K562 (cell line): ENCODE data around the gene GINS1.

Source experiments
- NFE2L1 ChIP-seq: fragments of 450-650 bp; IDR thresholded peaks from 2 replicates; pipeline ENCODE4 v1.6.1; 2016; ENCODE audit warnings: missing genetic modification characterization, low read depth, mild to moderate bottlenecking, missing compliant biosample characterization, moderate library complexity, borderline replicate concordance
- RAD51 ChIP-seq: fragments of 450-650 bp; IDR thresholded peaks from 2 replicates; pipeline ENCODE4 v1.7.1; 2016; ENCODE audit warnings: low read depth, mild to moderate bottlenecking, borderline replicate concordance
- RBM22 ChIP-seq: fragments of 200-400 bp; formaldehyde crosslinking; IDR thresholded peaks from 2 replicates; pipeline ENCODE4 v1.6.1; 2018; ENCODE audit warnings: low read length, low read depth; ENCODE audit not compliant: poor library complexity, severe bottlenecking
- ZNF232 ChIP-seq: sonication (generic); formaldehyde crosslinking; IDR thresholded peaks from 2 replicates; pipeline ENCODE4 v1.8.0; 2022; ENCODE audit warnings: mild to moderate bottlenecking, missing genetic modification reagents
- TF ChIP-seq, protein P1 (sequence below): sonication (generic); formaldehyde crosslinking; IDR thresholded peaks from 2 replicates; pipeline ENCODE4 v1.8.1; 2023; ENCODE audit warnings: mild to moderate bottlenecking, missing genetic modification reagents
- TF ChIP-seq, protein P2 (sequence below), 2 experiments: IDR thresholded peaks; 2 replicates each; pipeline ENCODE4 v1.6.1; 2012; ENCODE audit warnings: improper control_type of control experiment in 2 of 2, low read depth in 2 of 2, low read length in 2 of 2, borderline replicate concordance in 1 of 2
- TF ChIP-seq, protein P3 (sequence below), 3 experiments: IDR thresholded peaks in 2 of 3; conservative IDR thresholded peaks in 1 of 3; 2 replicates each; pipeline ENCODE4 v1.5.1; 2011 to 2012; ENCODE audit warnings: low read length in 3 of 3, mild to moderate bottlenecking in 3 of 3, control low read depth in 2 of 3, improper control_type of control experiment in 1 of 3, inconsistent platforms in 1 of 3, low read depth in 1 of 3, mixed read lengths in 1 of 3, moderate library complexity in 1 of 3; ENCODE audit not compliant: insufficient read depth in 2 of 3
- TF ChIP-seq, protein P4 (sequence below), 2 experiments: fragments of 200-800 bp in 1 of 2; sonication (Bioruptor generic) in 1 of 2; sonication (generic) in 1 of 2; formaldehyde crosslinking in 1 of 2; IDR thresholded peaks in 1 of 2; conservative IDR thresholded peaks in 1 of 2; 2 replicates each; pipeline versions ENCODE4 v1.5.0 to v1.6.1; 2016 to 2020; ENCODE audit warnings: missing compliant biosample characterization in 1 of 2, missing genetic modification characterization in 1 of 2, missing genetic modification reagents in 1 of 2

DNA sequence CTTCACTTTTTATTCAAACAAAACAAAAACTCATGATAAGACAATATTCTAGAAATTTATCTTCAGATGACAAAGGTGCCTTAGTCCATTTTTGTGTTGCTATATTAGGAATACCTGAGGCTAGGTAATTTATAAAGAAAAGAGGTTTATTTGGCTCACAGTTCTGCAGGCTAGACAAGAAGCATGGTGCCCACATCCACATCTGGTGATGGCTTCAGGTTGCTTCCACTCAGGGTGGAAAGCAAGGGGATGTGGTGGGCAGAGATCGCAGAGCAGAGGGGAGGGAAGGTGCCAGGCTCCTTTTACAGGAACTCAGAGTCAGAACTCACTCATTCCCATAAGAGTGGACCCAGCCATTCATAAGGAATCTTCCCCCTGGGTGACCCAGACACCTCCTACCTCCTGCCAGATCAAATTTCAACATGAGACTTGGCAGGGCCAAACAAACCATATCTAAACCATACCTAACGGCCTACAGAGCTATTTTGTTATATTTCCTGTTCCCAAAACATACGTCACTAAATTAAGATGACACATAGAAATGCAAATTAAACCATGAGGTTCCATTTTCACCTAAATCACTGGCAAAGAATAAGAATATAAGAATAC lies 43.2 kb upstream of the GINS1 start:
- no peak for TF ChIP-seq RBM22
- TF ChIP-seq, protein P1, sequence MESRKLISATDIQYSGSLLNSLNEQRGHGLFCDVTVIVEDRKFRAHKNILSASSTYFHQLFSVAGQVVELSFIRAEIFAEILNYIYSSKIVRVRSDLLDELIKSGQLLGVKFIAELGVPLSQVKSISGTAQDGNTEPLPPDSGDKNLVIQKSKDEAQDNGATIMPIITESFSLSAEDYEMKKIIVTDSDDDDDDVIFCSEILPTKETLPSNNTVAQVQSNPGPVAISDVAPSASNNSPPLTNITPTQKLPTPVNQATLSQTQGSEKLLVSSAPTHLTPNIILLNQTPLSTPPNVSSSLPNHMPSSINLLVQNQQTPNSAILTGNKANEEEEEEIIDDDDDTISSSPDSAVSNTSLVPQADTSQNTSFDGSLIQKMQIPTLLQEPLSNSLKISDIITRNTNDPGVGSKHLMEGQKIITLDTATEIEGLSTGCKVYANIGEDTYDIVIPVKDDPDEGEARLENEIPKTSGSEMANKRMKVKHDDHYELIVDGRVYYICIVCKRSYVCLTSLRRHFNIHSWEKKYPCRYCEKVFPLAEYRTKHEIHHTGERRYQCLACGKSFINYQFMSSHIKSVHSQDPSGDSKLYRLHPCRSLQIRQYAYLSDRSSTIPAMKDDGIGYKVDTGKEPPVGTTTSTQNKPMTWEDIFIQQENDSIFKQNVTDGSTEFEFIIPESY = no peak
- no peak for TF ChIP-seq ZNF232 (CRISPR knock-in tag)
- TF ChIP-seq, protein P2, sequence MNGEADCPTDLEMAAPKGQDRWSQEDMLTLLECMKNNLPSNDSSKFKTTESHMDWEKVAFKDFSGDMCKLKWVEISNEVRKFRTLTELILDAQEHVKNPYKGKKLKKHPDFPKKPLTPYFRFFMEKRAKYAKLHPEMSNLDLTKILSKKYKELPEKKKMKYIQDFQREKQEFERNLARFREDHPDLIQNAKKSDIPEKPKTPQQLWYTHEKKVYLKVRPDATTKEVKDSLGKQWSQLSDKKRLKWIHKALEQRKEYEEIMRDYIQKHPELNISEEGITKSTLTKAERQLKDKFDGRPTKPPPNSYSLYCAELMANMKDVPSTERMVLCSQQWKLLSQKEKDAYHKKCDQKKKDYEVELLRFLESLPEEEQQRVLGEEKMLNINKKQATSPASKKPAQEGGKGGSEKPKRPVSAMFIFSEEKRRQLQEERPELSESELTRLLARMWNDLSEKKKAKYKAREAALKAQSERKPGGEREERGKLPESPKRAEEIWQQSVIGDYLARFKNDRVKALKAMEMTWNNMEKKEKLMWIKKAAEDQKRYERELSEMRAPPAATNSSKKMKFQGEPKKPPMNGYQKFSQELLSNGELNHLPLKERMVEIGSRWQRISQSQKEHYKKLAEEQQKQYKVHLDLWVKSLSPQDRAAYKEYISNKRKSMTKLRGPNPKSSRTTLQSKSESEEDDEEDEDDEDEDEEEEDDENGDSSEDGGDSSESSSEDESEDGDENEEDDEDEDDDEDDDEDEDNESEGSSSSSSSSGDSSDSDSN (IDR thresholded peaks at IDR 0.05; ENCODE audit: borderline replicate concordance in 1 of 2, low read depth in 2 of 2, low read length in 2 of 2) = no peak
- TF ChIP-seq, protein P3, sequence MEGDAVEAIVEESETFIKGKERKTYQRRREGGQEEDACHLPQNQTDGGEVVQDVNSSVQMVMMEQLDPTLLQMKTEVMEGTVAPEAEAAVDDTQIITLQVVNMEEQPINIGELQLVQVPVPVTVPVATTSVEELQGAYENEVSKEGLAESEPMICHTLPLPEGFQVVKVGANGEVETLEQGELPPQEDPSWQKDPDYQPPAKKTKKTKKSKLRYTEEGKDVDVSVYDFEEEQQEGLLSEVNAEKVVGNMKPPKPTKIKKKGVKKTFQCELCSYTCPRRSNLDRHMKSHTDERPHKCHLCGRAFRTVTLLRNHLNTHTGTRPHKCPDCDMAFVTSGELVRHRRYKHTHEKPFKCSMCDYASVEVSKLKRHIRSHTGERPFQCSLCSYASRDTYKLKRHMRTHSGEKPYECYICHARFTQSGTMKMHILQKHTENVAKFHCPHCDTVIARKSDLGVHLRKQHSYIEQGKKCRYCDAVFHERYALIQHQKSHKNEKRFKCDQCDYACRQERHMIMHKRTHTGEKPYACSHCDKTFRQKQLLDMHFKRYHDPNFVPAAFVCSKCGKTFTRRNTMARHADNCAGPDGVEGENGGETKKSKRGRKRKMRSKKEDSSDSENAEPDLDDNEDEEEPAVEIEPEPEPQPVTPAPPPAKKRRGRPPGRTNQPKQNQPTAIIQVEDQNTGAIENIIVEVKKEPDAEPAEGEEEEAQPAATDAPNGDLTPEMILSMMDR (IDR thresholded peaks at IDR 0.05 in 2 of 3, conservative IDR thresholded peaks at IDR 0.05 in 1 of 3; ENCODE audit: insufficient read depth in 2 of 3, low read depth in 1 of 3, low read length in 3 of 3) = no peak
- TF ChIP-seq, protein P4, sequence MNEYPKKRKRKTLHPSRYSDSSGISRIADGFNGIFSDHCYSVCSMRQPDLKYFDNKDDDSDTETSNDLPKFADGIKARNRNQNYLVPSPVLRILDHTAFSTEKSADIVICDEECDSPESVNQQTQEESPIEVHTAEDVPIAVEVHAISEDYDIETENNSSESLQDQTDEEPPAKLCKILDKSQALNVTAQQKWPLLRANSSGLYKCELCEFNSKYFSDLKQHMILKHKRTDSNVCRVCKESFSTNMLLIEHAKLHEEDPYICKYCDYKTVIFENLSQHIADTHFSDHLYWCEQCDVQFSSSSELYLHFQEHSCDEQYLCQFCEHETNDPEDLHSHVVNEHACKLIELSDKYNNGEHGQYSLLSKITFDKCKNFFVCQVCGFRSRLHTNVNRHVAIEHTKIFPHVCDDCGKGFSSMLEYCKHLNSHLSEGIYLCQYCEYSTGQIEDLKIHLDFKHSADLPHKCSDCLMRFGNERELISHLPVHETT (CRISPR knock-in tag; conservative IDR thresholded peaks at IDR 0.05 in 1 of 2, IDR thresholded peaks at IDR 0.05 in 1 of 2) = no peak
- no peak for TF ChIP-seq RAD51
- no peak for TF ChIP-seq NFE2L1
